ENCODE data around the gene CHCHD2. TPM values are rescaled to one million over a fixed set of nuclear protein-coding genes. Genes with fewer than 3 reads are reported as not detected.

Gene CHCHD2
- total and polyA plus RNA-seq, 2 of the 13 experiments (the other 11 are each of a cell fraction or from before 2014, with no cell fraction given), result 330 to 572 TPM

DNA sequence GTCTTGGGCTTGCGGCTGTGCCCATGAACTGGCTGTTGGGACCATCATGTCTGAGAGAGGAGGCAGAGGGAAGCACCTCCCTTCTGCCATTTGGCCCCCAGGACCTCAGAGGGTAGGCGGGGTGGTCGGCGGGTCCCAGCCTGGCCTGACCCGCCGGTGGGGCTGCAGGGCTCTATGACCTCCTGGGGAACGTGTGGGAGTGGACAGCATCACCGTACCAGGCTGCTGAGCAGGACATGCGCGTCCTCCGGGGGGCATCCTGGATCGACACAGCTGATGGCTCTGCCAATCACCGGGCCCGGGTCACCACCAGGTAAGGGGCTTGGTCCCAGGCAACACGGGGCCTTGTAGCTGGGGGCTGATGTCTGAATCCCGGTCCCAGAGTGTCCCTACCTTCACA, 28.1 kb downstream of the CHCHD2 start:
- Histone ChIP-seq H3K9ac (ENCODE audit: insufficient read depth, low read depth, low read length) (no peak overlapping the region), H3K4me3 (replicated peaks in 1 of 3; ENCODE audit: insufficient read depth in 1 of 3, low read depth in 2 of 3, low read length in 3 of 3) (no peak overlapping the region), H4K20me1 (ENCODE audit: insufficient read depth, low read length) (no peaks in the 10 kb centered on the region), H3K79me2 (ENCODE audit: insufficient read depth, low read length) (no peaks in the 10 kb centered on the region), H3K36me3 (replicated peaks in 1 of 2; ENCODE audit: control insufficient read depth in 1 of 2, insufficient read depth in 2 of 2, low read length in 2 of 2) (peaks cover 2 to 3% of the 10 kb centered on the region in 2 experiments; a peak in 3 of 5 replicates), H3K9me3 (ENCODE audit: low read length) (no peaks in the 10 kb centered on the region), H3K27ac (ENCODE audit: extremely low read length, insufficient read depth, low read length) (no peak overlapping the region), H3K4me2 (ENCODE audit: low read depth, low read length) (no peak overlapping the region), H2AFZ (ENCODE audit: low read length) (no peak overlapping the region), H3K4me1 (ENCODE audit: insufficient read depth, low read length) (peaks cover 29% of the 10 kb centered on the region), H3K27me3 (ENCODE audit: control insufficient read depth in 1 of 2, insufficient read depth in 2 of 2, low read length in 2 of 2) (no peaks in the 10 kb centered on the region)
- DNase-seq (ENCODE audit: low spot score) (no peak), FAIRE-seq (no peak), ATAC-seq (no peak)
- ChIA-PET POLR2A (no interaction called here), CTCF (ENCODE audit: low intra/inter-chr PET ratio, low total read pairs) (no interaction called here)
- no TSS peak for BruUV-seq (replicated peaks)
- no CpG with 5 or more reads among the region's 16 CpGs for WGBS (ENCODE audit: low lambda C conversion rate)
- in situ Hi-C loops (cut with HindIII; ENCODE audit: extremely low pct_ligation_motif_present, low pct_unique_long_range_greater_than_20kb), result loop anchor here (10.0 to 25.0 kb wide), 2 partner anchors 316 to 433 kb away; no protein-coding TSS in a partner anchor
- intact Hi-C loops (cut with micrococcal nuclease; ENCODE audit: unreplicated experiment), result loop anchor here (10.0 kb wide), 1 partner anchor 333 kb away; no protein-coding TSS in a partner anchor
- no peak for TF ChIP-seq ZNF496 (CRISPR knock-in tag; IDR thresholded peaks at IDR 0.05; ENCODE audit: insufficient replicate concordance)
- peak; percentile 86 for TF ChIP-seq ZBTB33 (CRISPR knock-in tag; IDR thresholded peaks at IDR 0.05)
- TF ChIP-seq PAX8 (CRISPR knock-in tag; IDR thresholded peaks at IDR 0.05; ENCODE audit: borderline replicate concordance), result no peak
- TF ChIP-seq AGO2 (optimal IDR thresholded peaks at IDR 0.05; ENCODE audit: low read depth, low read length), result peak; percentile 41
- TF ChIP-seq ZNF143 (CRISPR knock-in tag; IDR thresholded peaks at IDR 0.05), result no peak

- Histone ChIP-seq H3K79me2 (ENCODE audit: insufficient read depth, low read length) (no peaks in the 10 kb centered on the region), H3K27me3 (ENCODE audit: control insufficient read depth in 1 of 2, insufficient read depth in 2 of 2, low read length in 2 of 2) (no peaks in the 10 kb centered on the region), H3K36me3 (replicated peaks in 1 of 2; ENCODE audit: control insufficient read depth in 1 of 2, insufficient read depth in 2 of 2, low read length in 2 of 2) (peaks cover 3% of the 10 kb centered on the region in 2 experiments; a peak in 3 of 5 replicates), H3K9me3 (ENCODE audit: low read length) (no peaks in the 10 kb centered on the region), H3K4me1 (ENCODE audit: insufficient read depth, low read length) (peaks cover 29% of the 10 kb centered on the region), H3K4me3 (replicated peaks in 1 of 3; ENCODE audit: insufficient read depth in 1 of 3, low read depth in 2 of 3, low read length in 3 of 3) (no peak overlapping the region), H3K27ac (ENCODE audit: extremely low read length, insufficient read depth, low read length) (no peak overlapping the region), H2AFZ (ENCODE audit: low read length) (no peak overlapping the region), H4K20me1 (ENCODE audit: insufficient read depth, low read length) (no peaks in the 10 kb centered on the region), H3K4me2 (ENCODE audit: low read depth, low read length) (no peak overlapping the region), H3K9ac (ENCODE audit: insufficient read depth, low read depth, low read length) (no peak overlapping the region)
- BruUV-seq (replicated peaks), result no TSS peak
- DNase-seq (ENCODE audit: low spot score) (no peak), FAIRE-seq (no peak), ATAC-seq (no peak)
- WGBS (ENCODE audit: low lambda C conversion rate), result 100% methylated on average over 3 of the region's 3 CpGs
- intact Hi-C loops (cut with micrococcal nuclease; ENCODE audit: unreplicated experiment) (loop anchor here (10.0 kb wide), 1 partner anchor 333 kb away; no protein-coding TSS in a partner anchor), in situ Hi-C loops (cut with HindIII; ENCODE audit: extremely low pct_ligation_motif_present, low pct_unique_long_range_greater_than_20kb) (loop anchor here (10.0 to 25.0 kb wide), 2 partner anchors 315 to 433 kb away; no protein-coding TSS in a partner anchor)
- ChIA-PET CTCF (ENCODE audit: low intra/inter-chr PET ratio, low total read pairs) (no interaction called here), POLR2A (interaction anchor here (1.2 kb wide), 1 partner anchor 26 kb away, joined by 3 read pairs; the partner anchor contains the start of genes CCT6A and PSPH)
- TF ChIP-seq, protein P1, sequence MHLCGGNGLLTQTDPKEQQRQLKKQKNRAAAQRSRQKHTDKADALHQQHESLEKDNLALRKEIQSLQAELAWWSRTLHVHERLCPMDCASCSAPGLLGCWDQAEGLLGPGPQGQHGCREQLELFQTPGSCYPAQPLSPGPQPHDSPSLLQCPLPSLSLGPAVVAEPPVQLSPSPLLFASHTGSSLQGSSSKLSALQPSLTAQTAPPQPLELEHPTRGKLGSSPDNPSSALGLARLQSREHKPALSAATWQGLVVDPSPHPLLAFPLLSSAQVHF (CRISPR knock-in tag; IDR thresholded peaks at IDR 0.05), result no peak
- TF ChIP-seq RBFOX2 (IDR thresholded peaks at IDR 0.05; ENCODE audit: low read depth, low read length) (no peak), LBX2 (CRISPR knock-in tag; IDR thresholded peaks at IDR 0.05; ENCODE audit: borderline replicate concordance) (no peak), KAT7 (CRISPR knock-in tag; IDR thresholded peaks at IDR 0.05; ENCODE audit: borderline replicate concordance) (no peak), MED8 (CRISPR knock-in tag; IDR thresholded peaks at IDR 0.05; ENCODE audit: insufficient replicate concordance) (no peak), KDM2A (CRISPR knock-in tag; IDR thresholded peaks at IDR 0.05; ENCODE audit: borderline replicate concordance, low read depth) (no peak)
Observed at GRCh38 chr7:56077681-56078080, 28.6 kb downstream of the CHCHD2 start.

Data from HepG2 (cell line).